GM12872 (cell line): ENCODE data around the gene PCDH9.

Source experiments
- TF ChIP-seq, protein P1 (sequence below): IDR thresholded peaks from 3 replicates; pipeline ENCODE4 v1.5.1; 2011; ENCODE audit warnings: low read depth, mild to moderate bottlenecking, low read length, moderate library complexity; ENCODE audit not compliant: insufficient read depth

PCDH9 gene

GRCh38 chr13:66305961-66306617 lies 924.0 kb downstream of the PCDH9 start:
- TF ChIP-seq, protein P1, sequence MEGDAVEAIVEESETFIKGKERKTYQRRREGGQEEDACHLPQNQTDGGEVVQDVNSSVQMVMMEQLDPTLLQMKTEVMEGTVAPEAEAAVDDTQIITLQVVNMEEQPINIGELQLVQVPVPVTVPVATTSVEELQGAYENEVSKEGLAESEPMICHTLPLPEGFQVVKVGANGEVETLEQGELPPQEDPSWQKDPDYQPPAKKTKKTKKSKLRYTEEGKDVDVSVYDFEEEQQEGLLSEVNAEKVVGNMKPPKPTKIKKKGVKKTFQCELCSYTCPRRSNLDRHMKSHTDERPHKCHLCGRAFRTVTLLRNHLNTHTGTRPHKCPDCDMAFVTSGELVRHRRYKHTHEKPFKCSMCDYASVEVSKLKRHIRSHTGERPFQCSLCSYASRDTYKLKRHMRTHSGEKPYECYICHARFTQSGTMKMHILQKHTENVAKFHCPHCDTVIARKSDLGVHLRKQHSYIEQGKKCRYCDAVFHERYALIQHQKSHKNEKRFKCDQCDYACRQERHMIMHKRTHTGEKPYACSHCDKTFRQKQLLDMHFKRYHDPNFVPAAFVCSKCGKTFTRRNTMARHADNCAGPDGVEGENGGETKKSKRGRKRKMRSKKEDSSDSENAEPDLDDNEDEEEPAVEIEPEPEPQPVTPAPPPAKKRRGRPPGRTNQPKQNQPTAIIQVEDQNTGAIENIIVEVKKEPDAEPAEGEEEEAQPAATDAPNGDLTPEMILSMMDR, result no peak

DNA sequence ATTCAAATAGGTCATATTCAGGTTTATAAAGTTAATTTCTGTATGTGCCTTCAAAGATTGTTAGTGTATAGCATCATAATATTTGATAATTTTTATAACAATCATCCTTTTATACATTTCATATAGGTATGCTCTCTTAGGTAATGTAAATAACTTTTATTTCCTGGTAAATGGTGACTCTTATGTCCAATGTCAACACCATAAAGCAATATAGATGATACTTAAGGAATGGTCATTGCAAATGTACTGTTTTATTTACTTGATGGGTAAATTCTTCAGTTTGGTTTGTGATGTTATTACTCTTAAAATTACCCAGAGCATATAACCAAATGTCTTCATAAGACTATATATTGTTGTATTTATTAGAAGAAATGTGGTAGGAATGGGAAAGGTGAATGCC lies 928.7 kb downstream of the PCDH9 start:
- TF ChIP-seq, protein P1, result no peak

DNA sequence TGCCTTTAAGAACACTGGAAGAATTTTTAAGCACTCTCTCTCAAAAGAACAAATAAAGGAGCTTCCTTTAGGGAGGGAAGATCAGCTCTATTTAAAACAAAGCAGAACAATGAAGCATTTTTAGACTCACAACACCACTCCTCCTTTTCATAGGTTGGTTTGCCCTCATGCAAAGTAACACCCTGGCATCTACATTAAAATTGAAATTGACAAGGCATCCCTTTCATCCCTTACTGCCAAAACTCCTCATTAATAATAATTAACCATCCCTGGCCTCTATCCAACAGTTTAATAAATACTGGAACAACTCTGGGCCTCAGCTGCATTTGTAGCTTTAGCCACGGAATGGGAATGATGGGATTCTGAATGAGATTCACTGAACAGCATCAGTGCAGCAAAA lies 929.1 kb downstream of the PCDH9 start:
- TF ChIP-seq, protein P1, result no peak

- TF ChIP-seq, protein P1, result no peak
Measured at GRCh38 chr13:66296875-66297274, 933.3 kb downstream of the PCDH9 start.

DNA sequence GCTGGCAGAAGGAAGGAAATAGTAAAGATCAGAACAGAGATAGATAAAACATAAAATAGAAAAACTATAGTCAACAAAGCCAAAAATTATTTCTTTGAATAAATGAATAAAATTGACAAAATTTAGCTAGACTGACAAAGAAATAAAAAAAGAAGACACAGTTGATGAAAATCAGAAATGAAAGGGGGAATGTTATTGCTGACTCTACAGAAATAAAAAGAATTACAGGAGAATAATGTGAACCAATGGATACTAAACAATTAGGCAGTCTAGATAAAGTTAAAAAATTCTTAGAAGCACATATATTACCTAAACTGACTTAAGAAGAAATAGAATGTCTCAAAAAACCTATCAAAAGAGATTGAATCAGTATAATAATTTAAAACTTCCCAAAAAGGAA lies 933.8 kb downstream of the PCDH9 start:
- TF ChIP-seq, protein P1, result no peak

- TF ChIP-seq, protein P1, result no peak
Measured at GRCh38 chr13:66275416-66275815, 954.7 kb downstream of the PCDH9 start.

GRCh38 chr13:66273011-66273410 lies 957.1 kb downstream of the PCDH9 start:
- TF ChIP-seq, protein P1, result no peak
